ENCODE results near the gene EGLN2. TPM values are rescaled to one million over a fixed set of nuclear protein-coding genes. Genes with fewer than 3 reads are reported as not detected.
A peak's percentile ranks its signal among the peaks of the same experiment; 100 is the strongest.
"Not testable (repeated sequence)": the region's sequence is repeated elsewhere in the genome, so short reads cannot be mapped to it uniquely, and the experiment has no call there.

EGLN2 gene
- total RNA-seq, 4 donors from 2014 or later = 30.3 to 50.9 (median 33.0) TPM

- peaks cover 5 to 29% (median 15%) of the 10 kb centered on the region in 3 donors for H3K4me1 ChIP-seq
- H3K27me3 ChIP-seq; DNase-seq; H3K9me3 ChIP-seq; intact Hi-C loops (cut with DNase I); H3K36me3 ChIP-seq: not testable (repeated sequence)
- peak overlapping the region in 2 of 4 donors; percentile 29 to 57 for H3K4me3 ChIP-seq
- 79 to 86% methylated on average over 9 of the region's 36 CpGs for WGBS, 2 donors
- peak in 4 of 6 experiments; percentile 20 to 32 (median 23) for TF ChIP-seq CTCF (IDR thresholded peaks at IDR 0.05)
- peak overlapping the region in 3 of 4 donors; percentile 62 to 70 (median 68) for H3K27ac ChIP-seq
Measured at GRCh38 chr19:40818480-40819399, 19.7 kb downstream of the EGLN2 start.

- H3K4me3 ChIP-seq; H3K9me3 ChIP-seq; H3K27me3 ChIP-seq; intact Hi-C loops (cut with DNase I); H3K36me3 ChIP-seq; DNase-seq: not testable (repeated sequence)
- TF ChIP-seq CTCF (IDR thresholded peaks at IDR 0.05) = peak; percentile 70 to 94 (median 80)
- Histone ChIP-seq H3K4me1 (peaks cover 5 to 29% (median 15%) of the 10 kb centered on the region in 3 donors), H3K27ac (peak overlapping the region; percentile 40 to 70 (median 65))
- 30 to 41% methylated on average over 5 to 6 of the region's 6 CpGs for WGBS, 2 donors
Measured at GRCh38 chr19:40819479-40820234, 20.7 kb downstream of the EGLN2 start.

- intact Hi-C loops (cut with DNase I) = no loop called here
- H3K36me3 ChIP-seq = peaks cover 0 to 6% (median 0%) of the 10 kb centered on the region in 3 donors
- H3K27ac ChIP-seq = no peak overlapping the region
- WGBS, 2 donors = 92 to 94% methylated on average over 8 to 14 of the region's 22 CpGs
- H3K27me3 ChIP-seq = no peaks in the 10 kb centered on the region
- H3K4me3 ChIP-seq = no peak overlapping the region
- no peaks in the 10 kb centered on the region for H3K9me3 ChIP-seq
- peaks cover 5 to 29% (median 15%) of the 10 kb centered on the region in 3 donors for H3K4me1 ChIP-seq
- no peak for TF ChIP-seq POLR2A (IDR thresholded peaks at IDR 0.05)
- TF ChIP-seq CTCF (IDR thresholded peaks at IDR 0.05) = no peak
- DNase-seq = no peak
Measured at GRCh38 chr19:40822161-40822560, 23.2 kb downstream of the EGLN2 start.

- DNase-seq; H3K4me3 ChIP-seq; H3K27me3 ChIP-seq; intact Hi-C loops (cut with DNase I); H3K9me3 ChIP-seq: not testable (repeated sequence)
- Histone ChIP-seq H3K27ac (peak overlapping the region in 2 of 4 donors; percentile 21 to 29), H3K36me3 (peaks cover 0 to 13% (median 0%) of the 10 kb centered on the region in 3 donors), H3K4me1 (peaks cover 5 to 26% (median 15%) of the 10 kb centered on the region in 3 donors)
- 72 to 91% methylated on average over 6 to 9 of the region's 9 CpGs for WGBS, 2 donors
Measured at GRCh38 chr19:40822704-40823553, 23.9 kb downstream of the EGLN2 start.

GRCh38 chr19:40824916-40825315 lies 25.9 kb downstream of the EGLN2 start:
- WGBS, 2 donors = 75 to 96% methylated on average over 8 to 11 of the region's 16 CpGs
- H3K27me3 ChIP-seq; intact Hi-C loops (cut with DNase I); H3K9me3 ChIP-seq; H3K4me1 ChIP-seq; H3K4me3 ChIP-seq; H3K27ac ChIP-seq; DNase-seq: not testable (repeated sequence)
- peaks cover 0 to 13% (median 0%) of the 10 kb centered on the region in 3 donors for H3K36me3 ChIP-seq

GRCh38 chr19:40825460-40826095 lies 26.6 kb downstream of the EGLN2 start:
- H3K27me3 ChIP-seq; H3K27ac ChIP-seq; H3K4me1 ChIP-seq; intact Hi-C loops (cut with DNase I); H3K9me3 ChIP-seq; H3K4me3 ChIP-seq; DNase-seq: not testable (repeated sequence)
- H3K36me3 ChIP-seq = peaks cover 0 to 13% (median 0%) of the 10 kb centered on the region in 3 donors
- WGBS, 2 donors = 65% methylated on average over 4 of the region's 6 CpGs; no CpG with 5 or more reads in 1 of the 2 donors

GRCh38 chr19:40826312-40826698 lies 27.3 kb downstream of the EGLN2 start:
- intact Hi-C loops (cut with DNase I); H3K4me3 ChIP-seq; H3K27ac ChIP-seq; H3K27me3 ChIP-seq; H3K9me3 ChIP-seq; DNase-seq; H3K4me1 ChIP-seq: not testable (repeated sequence)
- peaks cover 0 to 13% (median 0%) of the 10 kb centered on the region in 3 donors for H3K36me3 ChIP-seq
- 91 to 100% methylated on average over 2 to 9 of the region's 14 CpGs for WGBS, 2 donors

- H3K4me3 ChIP-seq; DNase-seq; H3K27me3 ChIP-seq; H3K4me1 ChIP-seq; H3K27ac ChIP-seq; H3K9me3 ChIP-seq; intact Hi-C loops (cut with DNase I): not testable (repeated sequence)
- 85 to 87% methylated on average over 23 to 24 of the region's 29 CpGs for WGBS, 2 donors
- H3K36me3 ChIP-seq = peaks cover 0 to 13% (median 0%) of the 10 kb centered on the region in 3 donors
Measured at GRCh38 chr19:40826699-40827385, 27.9 kb downstream of the EGLN2 start.

Data from esophagus squamous epithelium (tissue), 5 donors.